Karpas-422 (cell line): ENCODE measurements around the gene NLRC5. TPM values are rescaled to one million over a fixed set of nuclear protein-coding genes. Genes with fewer than 3 reads are reported as not detected.

ENCODE experiments used
- DNase-seq: peaks from one replicate; pipeline ENCODE4 v3.0.0-alpha.2; 2015
- H2AFZ ChIP-seq: fragments of 200-600 bp; sonication (generic); 2 replicates; pipeline ENCODE4 v1.6.1; 2014; ENCODE audit warnings: antibody characterized with exemption, low read length, mixed read lengths
- H3K27ac ChIP-seq: fragments of 200-600 bp; sonication (generic); 2 replicates; pipeline ENCODE4 v1.5.1; 2014; ENCODE audit warnings: mild to moderate bottlenecking, low read length, moderate library complexity
- H3K27me3 ChIP-seq: fragments of 200-600 bp; sonication (generic); 2 replicates; pipeline ENCODE4 v1.6.1; 2014; ENCODE audit warnings: low read length, mixed read lengths
- H3K36me3 ChIP-seq: fragments of 200-600 bp; sonication (generic); 2 replicates; pipeline ENCODE4 v1.6.1; 2014; ENCODE audit warnings: low read length, mixed read lengths; ENCODE audit not compliant: insufficient read depth
- H3K4me1 ChIP-seq: fragments of 200-600 bp; sonication (generic); 2 replicates; pipeline ENCODE4 v1.6.1; 2014; ENCODE audit warnings: mild to moderate bottlenecking, low read length, mixed read lengths
- H3K4me2 ChIP-seq: fragments of 200-600 bp; sonication (generic); 2 replicates; pipeline ENCODE4 v1.6.1; 2014; ENCODE audit warnings: low read length, low read depth, mild to moderate bottlenecking; ENCODE audit not compliant: poor library complexity, severe bottlenecking
- H3K4me3 ChIP-seq: fragments of 200-600 bp; sonication (generic); 2 replicates; pipeline ENCODE4 v1.5.1; 2014; ENCODE audit warnings: mild to moderate bottlenecking, antibody characterized with exemption, low read length, mixed read lengths
- H3K79me2 ChIP-seq: fragments of 200-600 bp; sonication (generic); 2 replicates; pipeline ENCODE4 v1.6.1; 2014; ENCODE audit warnings: mild to moderate bottlenecking, low read length, mixed read lengths
- H3K9ac ChIP-seq: fragments of 200-600 bp; sonication (generic); 2 replicates; pipeline ENCODE4 v1.6.0; 2014; ENCODE audit warnings: low read length
- H3K9me2 ChIP-seq: fragments of 200-600 bp; sonication (generic), shearing (Covaris generic); replicated peaks from 2 replicates; pipeline ENCODE4 v1.6.0; 2014; ENCODE audit warnings: mild to moderate bottlenecking, low read length, moderate library complexity; ENCODE audit not compliant: insufficient read depth
- H3K9me3 ChIP-seq: fragments of 300-700, 200-600 bp; sonication (generic); 2 replicates; pipeline ENCODE4 v1.6.1; 2014; ENCODE audit warnings: low read length, mixed read lengths
- H4K20me1 ChIP-seq: fragments of 200-600 bp; sonication (generic); 2 replicates; pipeline ENCODE4 v1.6.1; 2014; ENCODE audit warnings: mild to moderate bottlenecking, antibody characterized with exemption, low read length, low read depth; ENCODE audit not compliant: insufficient read depth
- total RNA-seq: library from RNA; depleted of rRNA; stranded (reverse); fragments of >200 nt; shearing (Covaris generic); gene quantifications from 2 replicates; pipeline ENCODE4 v1.2.3, GENCODE V29; 2014; ENCODE audit warnings: low replicate concordance

The NLRC5 gene
- total RNA-seq, 1 experiment from 2014 or later = 116 TPM

GRCh38 chr16:57045694-57046381 lies 56.5 kb downstream of the NLRC5 start:
- H3K9me3 ChIP-seq = no peaks in the 10 kb centered on the region
- peak overlapping the region; percentile 99 for H3K27ac ChIP-seq
- no peaks in the 10 kb centered on the region for H3K9me2 ChIP-seq
- peaks cover 7% of the 10 kb centered on the region for H3K79me2 ChIP-seq
- H3K4me1 ChIP-seq = peaks cover 54% of the 10 kb centered on the region
- H3K4me2 ChIP-seq = peak overlapping the region; percentile 37
- H3K9ac ChIP-seq = peak overlapping the region; percentile 58
- no peak overlapping the region for H2AFZ ChIP-seq
- no peaks in the 10 kb centered on the region for H4K20me1 ChIP-seq
- peak; percentile 91 for DNase-seq
- peaks cover 16% of the 10 kb centered on the region; the same call in 1 of the 2 replicates for H3K36me3 ChIP-seq
- no peak overlapping the region; the same call in 1 of the 2 replicates for H3K4me3 ChIP-seq
- H3K27me3 ChIP-seq = no peaks in the 10 kb centered on the region

- H3K79me2 ChIP-seq = peaks cover 5% of the 10 kb centered on the region
- H3K4me1 ChIP-seq = peaks cover 31% of the 10 kb centered on the region
- no peak overlapping the region for H3K27ac ChIP-seq
These were observed 58.7 kb downstream of the NLRC5 start for GRCh38 chr16:57048095-57048494.

DNA sequence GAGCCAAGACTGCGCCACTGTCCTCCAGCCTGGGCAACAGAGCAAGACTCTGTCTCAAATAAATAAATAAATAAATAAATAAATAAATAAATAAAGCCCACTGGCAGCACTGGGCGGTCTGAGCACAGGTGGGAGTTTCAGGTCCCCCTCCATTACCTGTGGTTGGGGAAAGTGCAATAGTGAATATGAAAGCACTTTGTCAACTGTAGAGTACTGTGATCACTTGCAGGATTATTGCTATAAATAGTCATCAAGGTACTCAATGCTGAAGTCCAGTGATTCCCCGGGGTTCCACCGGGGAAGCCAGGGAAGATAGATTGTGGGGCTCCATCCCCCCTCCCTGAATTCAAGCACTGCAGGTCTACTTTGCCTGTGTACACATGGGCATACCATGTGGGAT lies 60.3 kb downstream of the NLRC5 start:
- H3K9ac ChIP-seq = no peak overlapping the region
- H3K27ac ChIP-seq = peak overlapping the region; percentile 25; the same call in 1 of the 2 replicates
- H3K9me3 ChIP-seq = no peaks in the 10 kb centered on the region
- H2AFZ ChIP-seq = no peak overlapping the region
- peaks cover 15% of the 10 kb centered on the region for H3K4me1 ChIP-seq
- H3K27me3 ChIP-seq = no peaks in the 10 kb centered on the region
- H3K79me2 ChIP-seq = no peaks in the 10 kb centered on the region
- no peaks in the 10 kb centered on the region for H3K9me2 ChIP-seq
- H3K36me3 ChIP-seq = peaks cover 21% of the 10 kb centered on the region; the same call in 1 of the 2 replicates
- H4K20me1 ChIP-seq = no peaks in the 10 kb centered on the region
- no peak for DNase-seq
- no peak overlapping the region for H3K4me2 ChIP-seq
- H3K4me3 ChIP-seq = no peak overlapping the region

More at GRCh38 chr16:57048095-57048494, 58.7 kb downstream of the NLRC5 start:
- H3K9me2 ChIP-seq = no peaks in the 10 kb centered on the region
- H3K4me2 ChIP-seq = no peak overlapping the region
- DNase-seq = no peak
- H2AFZ ChIP-seq = no peak overlapping the region
- no peak overlapping the region for H3K4me3 ChIP-seq
- H4K20me1 ChIP-seq = no peaks in the 10 kb centered on the region
- H3K36me3 ChIP-seq = peaks cover 19% of the 10 kb centered on the region; the same call in 1 of the 2 replicates
- no peaks in the 10 kb centered on the region for H3K27me3 ChIP-seq
- H3K9me3 ChIP-seq = no peaks in the 10 kb centered on the region
- no peak overlapping the region for H3K9ac ChIP-seq

DNA sequence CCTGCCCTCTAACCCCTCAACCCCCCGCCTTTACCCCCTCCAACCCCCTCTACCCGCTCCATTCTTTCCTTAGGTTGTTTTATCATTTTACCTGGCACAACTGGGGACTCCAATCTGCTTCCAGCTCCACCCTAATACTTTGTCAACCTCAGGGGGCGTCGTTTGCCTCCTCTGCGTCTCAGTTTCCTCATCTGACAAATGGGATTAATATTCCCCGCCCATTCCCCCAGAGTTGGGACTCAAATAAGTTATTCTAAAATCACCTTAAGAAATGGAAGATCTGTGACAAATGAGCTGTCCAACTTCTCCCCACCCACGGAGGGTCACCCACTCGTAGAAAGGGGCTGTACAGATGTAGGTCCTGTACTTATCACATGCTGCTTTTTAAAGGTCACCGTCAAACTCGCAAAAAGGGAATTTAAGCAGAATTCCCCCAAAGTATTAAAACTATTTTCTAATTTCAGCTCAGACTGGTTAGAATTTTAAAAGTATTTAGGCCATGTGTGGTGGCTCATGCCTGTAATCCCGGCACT lies 62.4 kb downstream of the NLRC5 start:
- Histone ChIP-seq H3K27ac (no peak overlapping the region), H3K27me3 (no peaks in the 10 kb centered on the region), H3K9me3 (no peaks in the 10 kb centered on the region), H3K9me2 (no peaks in the 10 kb centered on the region), H3K4me2 (no peak overlapping the region), H3K4me3 (no peak overlapping the region), H2AFZ (no peak overlapping the region), H3K36me3 (peaks cover 25% of the 10 kb centered on the region; the same call in 1 of the 2 replicates), H4K20me1 (no peaks in the 10 kb centered on the region), H3K4me1 (no peaks in the 10 kb centered on the region), H3K79me2 (no peaks in the 10 kb centered on the region), H3K9ac (no peak overlapping the region)
- DNase-seq = no peak

DNA sequence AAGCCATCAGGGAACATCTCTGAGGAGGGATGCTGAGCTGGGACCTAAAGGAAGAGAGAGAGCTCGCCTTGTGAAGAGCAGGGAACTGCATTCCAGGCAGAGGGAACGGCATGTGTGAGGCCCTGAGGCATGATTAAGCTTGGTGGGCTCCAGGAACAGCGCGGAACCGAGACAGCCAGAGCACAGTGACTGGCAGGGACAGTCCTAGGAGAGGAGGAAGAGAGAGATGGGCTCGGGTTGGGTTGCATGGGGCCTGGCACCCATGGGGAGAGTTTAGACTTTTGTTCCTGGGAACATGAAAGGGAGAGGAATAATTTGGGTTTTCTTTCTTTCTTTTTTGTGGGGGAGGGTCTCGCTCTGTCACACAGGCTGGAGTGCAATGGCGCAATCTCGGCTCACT lies 63.8 kb downstream of the NLRC5 start:
- Histone ChIP-seq H3K27ac (no peak overlapping the region), H2AFZ (no peak overlapping the region), H3K4me2 (no peak overlapping the region), H3K4me1 (no peaks in the 10 kb centered on the region), H3K4me3 (no peak overlapping the region), H3K9me3 (no peaks in the 10 kb centered on the region), H3K36me3 (peaks cover 19% of the 10 kb centered on the region; the same call in 1 of the 2 replicates), H3K9me2 (no peaks in the 10 kb centered on the region), H4K20me1 (no peaks in the 10 kb centered on the region), H3K9ac (no peak overlapping the region), H3K79me2 (no peaks in the 10 kb centered on the region), H3K27me3 (no peaks in the 10 kb centered on the region)
- DNase-seq = no peak

DNA sequence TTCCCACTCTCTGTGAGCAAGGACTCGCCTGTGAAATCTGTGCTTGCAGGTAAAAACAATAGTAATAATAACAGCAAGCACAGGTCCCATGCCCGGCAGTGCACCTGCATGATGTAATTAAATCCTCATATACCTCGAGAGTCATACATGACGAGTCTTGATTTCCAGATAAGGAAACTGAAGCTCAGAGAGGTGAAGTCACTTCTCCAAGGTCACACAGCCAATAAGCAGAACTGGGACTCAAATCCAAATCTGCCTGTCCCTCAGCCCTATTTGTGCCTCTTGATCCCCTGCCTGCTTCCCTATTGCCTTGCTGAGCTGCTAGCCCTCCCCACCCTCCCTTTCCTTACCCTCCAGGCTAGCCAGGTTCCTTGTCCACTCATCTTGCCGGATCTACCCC lies 65.0 kb downstream of the NLRC5 start:
- Histone ChIP-seq H2AFZ (no peak overlapping the region), H3K27ac (no peak overlapping the region), H4K20me1 (no peaks in the 10 kb centered on the region), H3K4me3 (no peak overlapping the region), H3K9me2 (no peaks in the 10 kb centered on the region), H3K4me1 (no peaks in the 10 kb centered on the region), H3K4me2 (no peak overlapping the region), H3K79me2 (no peaks in the 10 kb centered on the region), H3K9me3 (no peaks in the 10 kb centered on the region), H3K36me3 (peaks cover 15% of the 10 kb centered on the region; the same call in 1 of the 2 replicates), H3K9ac (no peak overlapping the region), H3K27me3 (no peaks in the 10 kb centered on the region)
- DNase-seq = no peak

- H3K9ac ChIP-seq = no peak overlapping the region
- H3K4me2 ChIP-seq = no peak overlapping the region
- DNase-seq = no peak
- H3K36me3 ChIP-seq = peaks cover 18% of the 10 kb centered on the region; the same call in 1 of the 2 replicates
- no peaks in the 10 kb centered on the region for H3K79me2 ChIP-seq
- H3K9me2 ChIP-seq = no peaks in the 10 kb centered on the region
- H3K4me1 ChIP-seq = no peaks in the 10 kb centered on the region
- H4K20me1 ChIP-seq = no peaks in the 10 kb centered on the region
- H3K27me3 ChIP-seq = no peaks in the 10 kb centered on the region
- no peaks in the 10 kb centered on the region for H3K9me3 ChIP-seq
- H3K4me3 ChIP-seq = no peak overlapping the region
- no peak overlapping the region for H3K27ac ChIP-seq
- H2AFZ ChIP-seq = no peak overlapping the region
These were observed 65.4 kb downstream of the NLRC5 start for GRCh38 chr16:57054771-57055170.

DNA sequence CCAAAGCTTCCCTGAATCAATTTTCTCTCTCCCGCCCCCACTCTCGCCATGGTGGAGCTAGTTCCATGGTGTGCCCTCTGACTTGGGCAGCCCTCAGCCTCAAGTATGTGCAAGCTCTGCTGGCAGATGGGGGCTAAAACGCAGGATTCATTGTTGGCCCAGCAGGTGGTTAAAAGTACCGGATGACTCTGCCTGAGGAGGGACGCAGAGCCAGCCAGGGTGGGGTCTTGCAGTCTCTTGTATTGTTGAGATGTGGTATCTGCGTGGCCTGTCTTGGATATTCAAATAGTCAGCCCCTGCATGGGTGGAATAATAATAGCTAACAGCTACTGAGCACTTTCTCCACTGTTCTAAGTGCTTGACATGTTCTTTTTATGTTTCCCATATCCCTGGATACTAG lies 66.3 kb downstream of the NLRC5 start:
- H3K36me3 ChIP-seq = peaks cover 18% of the 10 kb centered on the region; the same call in 1 of the 2 replicates
- no peak overlapping the region for H2AFZ ChIP-seq
- no peak overlapping the region for H3K4me2 ChIP-seq
- no peaks in the 10 kb centered on the region for H3K79me2 ChIP-seq
- H4K20me1 ChIP-seq = no peaks in the 10 kb centered on the region
- no peak overlapping the region for H3K27ac ChIP-seq
- no peaks in the 10 kb centered on the region for H3K9me3 ChIP-seq
- H3K4me3 ChIP-seq = no peak overlapping the region
- H3K27me3 ChIP-seq = no peaks in the 10 kb centered on the region
- DNase-seq = no peak
- no peaks in the 10 kb centered on the region for H3K9me2 ChIP-seq
- H3K4me1 ChIP-seq = no peaks in the 10 kb centered on the region
- H3K9ac ChIP-seq = no peak overlapping the region
